K562 (cell line): ENCODE data around the gene SRGAP2C. TPM values are rescaled to one million over a fixed set of nuclear protein-coding genes. Genes with fewer than 3 reads are reported as not detected.
"Not testable (repeated sequence)": the region's sequence is repeated elsewhere in the genome, so short reads cannot be mapped to it uniquely, and the experiment has no call there.

Source experiments
- ATAC-seq: fragments of 200-7000 bp; cut with Tn5 transposase; 3 replicates; pipeline ENCODE4 v1.9.1; 2020; ENCODE audit warnings: moderate library complexity
- BruUV-seq: library from RNA; stranded (reverse); fragments of 400-500 nt; replicated peaks from 2 replicates; lab custom pipeline; 2021; lab: Mats Ljungman, UMichigan
- CTCF ChIA-PET: fragments of 300-600 bp; formaldehyde crosslinking; extraction: SDS; loops from one replicate; lab custom pipeline; 2021; ENCODE audit warnings: low intra/inter-chr PET ratio; lab: Yijun Ruan, JAX
- POLR2A ChIA-PET: fragments of 300-600, 350-650 bp; sonication (Branson Sonifier 250); formaldehyde crosslinking; extraction: SDS; loops from one replicate; lab custom pipeline; 2021; ENCODE audit warnings: antibody characterized with exemption, inconsistent platforms; lab: Yijun Ruan, JAX
- DNase-seq, 4 experiments: peaks; one replicate each; pipeline versions ENCODE4 v3.0.0 to v3.0.0-alpha.2; 2011 to 2018; ENCODE audit warnings: low spot score in 3 of 4, mixed read lengths in 3 of 4; ENCODE audit errors: extremely low read depth in 1 of 4
- FAIRE-seq: peaks from 2 replicates; lab custom pipeline; 2011; peaks lifted over from hg19 to GRCh38; lab: Jason Lieb, UNC
- H2AFZ ChIP-seq: 2 replicates; pipeline ENCODE4 v1.6.0; 2011; ENCODE audit warnings: low read depth, low read length, control low read depth, inconsistent platforms
- H3K27ac ChIP-seq: fragments of 200-600 bp; 3 replicates; pipeline ENCODE4 v1.8.0; 2011; ENCODE audit warnings: low read depth, mild to moderate bottlenecking, control low read depth, inconsistent platforms, low read length, moderate library complexity, mixed read lengths; ENCODE audit errors: extremely low read depth
- H3K27me3 ChIP-seq, 2 experiments: fragments of 300-600 bp in 1 of 2; 2 replicates in 1 of 2; 3 replicates in 1 of 2; pipeline versions ENCODE4 v1.6.0 to v1.8.0; 2011; ENCODE audit warnings: inconsistent platforms in 2 of 2, low read length in 2 of 2, mild to moderate bottlenecking in 1 of 2, mixed read lengths in 1 of 2, moderate library complexity in 1 of 2; ENCODE audit not compliant: control insufficient read depth in 2 of 2, insufficient read depth in 2 of 2
- H3K36me3 ChIP-seq: fragments of 300-600 bp; 3 replicates; pipeline ENCODE4 v1.8.0; 2011; ENCODE audit warnings: mild to moderate bottlenecking, low read length, inconsistent platforms; ENCODE audit not compliant: control insufficient read depth, insufficient read depth
- H3K4me1 ChIP-seq, 2 experiments: fragments of 200-600 bp in 1 of 2; replicated peaks in 1 of 2; 2 replicates in 1 of 2; 3 replicates in 1 of 2; pipeline versions ENCODE4 v1.5.1 to v1.8.0; 2011; ENCODE audit warnings: inconsistent platforms in 2 of 2, low read length in 2 of 2, mild to moderate bottlenecking in 1 of 2, mixed read lengths in 1 of 2, moderate library complexity in 1 of 2; ENCODE audit not compliant: control insufficient read depth in 2 of 2, insufficient read depth in 2 of 2
- H3K4me2 ChIP-seq: 2 replicates; pipeline ENCODE4 v1.6.1; 2011; ENCODE audit warnings: low read length, control low read depth, inconsistent platforms, mixed read lengths; ENCODE audit not compliant: insufficient read depth
- H3K4me3 ChIP-seq: fragments of 200-600 bp; sonication (generic), shearing (Covaris generic); 2 replicates; pipeline ENCODE4 v1.5.1; 2016; ENCODE audit warnings: control low read depth, inconsistent platforms
- H3K79me2 ChIP-seq: fragments of 200-600 bp; 3 replicates; pipeline ENCODE4 v1.8.0; 2011; ENCODE audit warnings: low read length, inconsistent platforms; ENCODE audit not compliant: control insufficient read depth, insufficient read depth
- H3K9ac ChIP-seq, 2 experiments: 2 replicates each; pipeline versions ENCODE4 v1.6.0 to v1.6.1; 2011; ENCODE audit warnings: low read depth in 2 of 2, low read length in 2 of 2, control low read depth in 1 of 2, inconsistent platforms in 1 of 2, mild to moderate bottlenecking in 1 of 2, mixed read lengths in 1 of 2; ENCODE audit not compliant: insufficient read depth in 1 of 2
- H3K9me1 ChIP-seq: one replicate; pipeline ENCODE4 v1.6.0; 2011; ENCODE audit warnings: inconsistent platforms, mild to moderate bottlenecking, low read length, moderate library complexity; ENCODE audit not compliant: control insufficient read depth, insufficient read depth
- H3K9me3 ChIP-seq: replicated peaks from 2 replicates; pipeline ENCODE4 v1.5.1; 2011; ENCODE audit warnings: low read depth, low read length, inconsistent platforms; ENCODE audit not compliant: control insufficient read depth, insufficient read depth
- H4K20me1 ChIP-seq: replicated peaks from 2 replicates; pipeline ENCODE4 v1.6.1; 2011; ENCODE audit warnings: low read length, inconsistent platforms, mixed read lengths; ENCODE audit not compliant: control insufficient read depth, insufficient read depth
- WGBS: fragments of 100-300 bp; shearing (Covaris generic); methylation state at CpG from one replicate; pipeline ENCODE4 v1.1.6; 2016; ENCODE audit warnings: low coverage, mixed read lengths; ENCODE audit not compliant: insufficient coverage; ENCODE audit errors: missing lambda C conversion rate; 5-methylcytosine and 5-hydroxymethylcytosine counted together
- in situ Hi-C: fragments of 300-500 bp; cut with MboI; formaldehyde crosslinking; loops from 4 replicates; pipeline ENCODE4 v1.15.0; 2018; ENCODE audit warnings: inconsistent platforms, mixed read lengths
- intact Hi-C: fragments of 100-400 bp; cut with micrococcal nuclease; formaldehyde crosslinking; loops from 2 replicates; pipeline ENCODE4 v1.14.2; 2022
- polyA plus RNA-seq, 8 experiments: library from polyadenylated mRNA; depleted of rRNA in 4 of 8; stranded (reverse) in 5 of 8; unstranded in 3 of 8; fragments of >200 nt; fragmentation: Nextera tagmentation in 2 of 8; fragmentation: Illumina TruSeq in 1 of 8; extraction: Ambion mirVana in 2 of 8; extraction: Trizol in 1 of 8; gene quantifications; 2 replicates each; pipeline versions ENCODE4 v1.2.1 to v1.2.3, GENCODE V29; 2011 to 2014; ENCODE audit warnings: inconsistent platforms in 1 of 8, missing spikeins in 1 of 8
- total RNA-seq, 7 experiments: library from RNA; depleted of rRNA in 6 of 7; stranded (reverse); fragments of >200 nt in 6 of 7; fragmentation: Illumina TruSeq in 2 of 7; extraction: Trizol in 2 of 7; gene quantifications; 2 replicates each; pipeline versions ENCODE4 v1.2.1 to v1.2.3, GENCODE V29; 2011 to 2021; ENCODE audit warnings: low replicate concordance in 1 of 7

The SRGAP2C gene
- total and polyA plus RNA-seq, 9 of the 15 experiments (the other 6 are each of a cell fraction or from before 2014, with no cell fraction given) = 5.0 to 21.1 (median 7.7) TPM

DNA sequence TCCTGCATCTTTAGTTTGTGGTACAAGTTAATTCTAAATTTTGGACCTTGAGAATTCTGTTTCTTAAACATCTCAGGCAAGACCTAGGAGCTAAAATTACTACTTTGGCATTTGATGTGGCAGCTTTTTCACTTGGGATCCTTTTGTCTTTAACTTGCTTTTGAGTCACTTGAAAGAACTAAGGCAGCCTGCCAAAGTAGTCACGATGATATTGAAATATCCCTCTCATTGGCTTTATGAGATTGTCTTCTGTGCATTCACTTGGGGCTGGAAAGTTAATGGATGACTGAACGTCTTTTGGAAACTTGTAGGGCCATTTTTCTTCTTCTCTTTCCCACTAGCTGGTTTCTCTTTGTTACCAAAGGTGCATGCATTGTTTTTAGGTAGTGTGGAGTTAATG is 90.7 kb downstream of the SRGAP2C start:
- CTCF ChIA-PET, H3K9me1 ChIP-seq, H2AFZ ChIP-seq, H3K9me3 ChIP-seq, H3K27me3 ChIP-seq, H3K4me1 ChIP-seq, H3K79me2 ChIP-seq, H3K9ac ChIP-seq, H3K4me2 ChIP-seq, intact Hi-C loops, H4K20me1 ChIP-seq, H3K4me3 ChIP-seq, DNase-seq, FAIRE-seq, H3K36me3 ChIP-seq, BruUV-seq, in situ Hi-C loops, ATAC-seq, POLR2A ChIA-PET, H3K27ac ChIP-seq: not testable (repeated sequence)
- 21% methylated on average over 1 of the region's 2 CpGs for WGBS

DNA sequence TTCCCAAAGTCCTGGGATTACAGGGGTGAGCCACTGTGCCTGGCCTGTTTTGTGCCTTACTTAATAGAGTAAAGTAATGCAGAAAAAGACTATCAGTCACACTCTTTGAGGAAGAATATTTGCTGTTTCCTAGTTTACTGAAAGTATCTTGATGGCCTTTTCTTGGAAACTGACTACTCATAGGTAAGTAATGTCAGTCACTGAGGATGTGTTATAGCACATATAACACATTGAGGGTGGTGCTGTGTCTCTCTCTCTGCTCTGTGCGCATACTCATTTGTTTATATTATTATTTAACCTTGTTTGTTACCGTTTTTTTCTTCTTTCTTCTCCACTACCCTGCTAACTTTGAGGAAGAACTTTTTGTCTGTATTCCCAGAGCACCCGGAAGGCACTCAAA is 93.4 kb downstream of the SRGAP2C start:
- H3K9me1 ChIP-seq, POLR2A ChIA-PET, intact Hi-C loops, H3K4me3 ChIP-seq, DNase-seq, CTCF ChIA-PET, H3K79me2 ChIP-seq, H4K20me1 ChIP-seq, H3K4me1 ChIP-seq, H3K27me3 ChIP-seq, H2AFZ ChIP-seq, FAIRE-seq, H3K9me3 ChIP-seq, BruUV-seq, H3K27ac ChIP-seq, H3K4me2 ChIP-seq, H3K36me3 ChIP-seq, in situ Hi-C loops, H3K9ac ChIP-seq: not testable (repeated sequence)
- WGBS = no CpG with 5 or more reads among the region's 3 CpGs
- peak; percentile 43; the same call in 2 of the 3 replicates for ATAC-seq

- CTCF ChIA-PET, H3K9me1 ChIP-seq, H2AFZ ChIP-seq, DNase-seq, POLR2A ChIA-PET, H3K27me3 ChIP-seq, H3K9me3 ChIP-seq, BruUV-seq, H3K9ac ChIP-seq, H3K4me2 ChIP-seq, intact Hi-C loops, H3K4me3 ChIP-seq, H3K27ac ChIP-seq, H4K20me1 ChIP-seq, H3K4me1 ChIP-seq, H3K36me3 ChIP-seq, in situ Hi-C loops, H3K79me2 ChIP-seq, FAIRE-seq: not testable (repeated sequence)
- no CpG with 5 or more reads among the region's 4 CpGs for WGBS
- peak; percentile 38 for ATAC-seq
Measured at GRCh38 chr1:121278777-121279547, 94.2 kb downstream of the SRGAP2C start.

- H3K9me1 ChIP-seq, H3K79me2 ChIP-seq, H2AFZ ChIP-seq, FAIRE-seq, H4K20me1 ChIP-seq, H3K9ac ChIP-seq, H3K36me3 ChIP-seq, H3K4me1 ChIP-seq, CTCF ChIA-PET, DNase-seq, in situ Hi-C loops, ATAC-seq, H3K9me3 ChIP-seq, H3K4me3 ChIP-seq, H3K27ac ChIP-seq, intact Hi-C loops, H3K4me2 ChIP-seq, BruUV-seq, H3K27me3 ChIP-seq, POLR2A ChIA-PET: not testable (repeated sequence)
- no CpG with 5 or more reads among the region's 4 CpGs for WGBS
Measured at GRCh38 chr1:121279548-121279898, 94.7 kb downstream of the SRGAP2C start.
